ENCODE data around the gene SPRED2.
"Not testable (repeated sequence)": the region's sequence is repeated elsewhere in the genome, so short reads cannot be mapped to it uniquely, and the experiment has no call there.

SPRED2 gene

GRCh38 chr2:65343386-65343785 lies 89.0 kb downstream of the SPRED2 start:
- DNase-seq (ENCODE audit: low spot score), result no peak

GRCh38 chr2:65340898-65341681 lies 91.3 kb downstream of the SPRED2 start:
- DNase-seq (ENCODE audit: low spot score), result no peak

GRCh38 chr2:65339648-65340047 lies 92.8 kb downstream of the SPRED2 start:
- no peak for DNase-seq (ENCODE audit: low spot score)

GRCh38 chr2:65338830-65339495 lies 93.4 kb downstream of the SPRED2 start:
- DNase-seq (ENCODE audit: low spot score), result not testable (repeated sequence)

- not testable (repeated sequence) for DNase-seq (ENCODE audit: low spot score)
These were observed 94.5 kb downstream of the SPRED2 start for GRCh38 chr2:65337915-65338314.

- DNase-seq (ENCODE audit: low spot score), result no peak
These were observed 97.7 kb downstream of the SPRED2 start for GRCh38 chr2:65334714-65335113.

GRCh38 chr2:65331336-65332025 lies 100.9 kb downstream of the SPRED2 start:
- DNase-seq (ENCODE audit: low spot score), result no peak

GRCh38 chr2:65329525-65329924 lies 102.9 kb downstream of the SPRED2 start:
- no peak for DNase-seq (ENCODE audit: low spot score)

- no peak for DNase-seq (ENCODE audit: low spot score)
These were observed 106.1 kb downstream of the SPRED2 start for GRCh38 chr2:65326276-65326675.

GRCh38 chr2:65325066-65325465 lies 107.3 kb downstream of the SPRED2 start:
- no peak for DNase-seq (ENCODE audit: low spot score)

- DNase-seq (ENCODE audit: low spot score), result peak; percentile 26
These were observed 111.5 kb downstream of the SPRED2 start for GRCh38 chr2:65320946-65321345.

- DNase-seq (ENCODE audit: low spot score), result peak; percentile 99
These were observed 112.2 kb downstream of the SPRED2 start for GRCh38 chr2:65320042-65320725.

- no peak for DNase-seq (ENCODE audit: low spot score)
These were observed 112.7 kb downstream of the SPRED2 start for GRCh38 chr2:65319674-65320041.

- no peak for DNase-seq (ENCODE audit: low spot score)
These were observed 113.2 kb downstream of the SPRED2 start for GRCh38 chr2:65319072-65319673.

GRCh38 chr2:65317841-65318240 lies 114.6 kb downstream of the SPRED2 start:
- DNase-seq (ENCODE audit: low spot score), result no peak

GRCh38 chr2:65317351-65317750 lies 115.0 kb downstream of the SPRED2 start:
- DNase-seq (ENCODE audit: low spot score), result not testable (repeated sequence)

- DNase-seq (ENCODE audit: low spot score), result no peak
These were observed 116.3 kb downstream of the SPRED2 start for GRCh38 chr2:65316072-65316471.

- no peak for DNase-seq (ENCODE audit: low spot score)
These were observed 117.5 kb downstream of the SPRED2 start for GRCh38 chr2:65314801-65315441.

- DNase-seq (ENCODE audit: low spot score), result no peak
These were observed 118.5 kb downstream of the SPRED2 start for GRCh38 chr2:65313954-65314256.

- DNase-seq (ENCODE audit: low spot score), result no peak
These were observed 119.1 kb downstream of the SPRED2 start for GRCh38 chr2:65313126-65313953.

- no peak for DNase-seq (ENCODE audit: low spot score)
These were observed 120.8 kb downstream of the SPRED2 start for GRCh38 chr2:65311596-65311995.
